GM12874 (cell line): ENCODE data around the gene ABHD4.

Source experiments
- CTCF ChIP-seq: IDR thresholded peaks from 2 replicates; pipeline ENCODE4 v1.5.1; 2011; ENCODE audit warnings: low read depth, mild to moderate bottlenecking, control low read depth, low read length, moderate library complexity; ENCODE audit not compliant: insufficient read depth

The ABHD4 gene

GRCh38 chr14:22627506-22628263 is 29.6 kb downstream of the ABHD4 start:
- TF ChIP-seq CTCF: no peak

- TF ChIP-seq CTCF: no peak
Observed at GRCh38 chr14:22629361-22629760, 31.3 kb downstream of the ABHD4 start.

GRCh38 chr14:22630066-22630465 is 32.0 kb downstream of the ABHD4 start:
- TF ChIP-seq CTCF: no peak

GRCh38 chr14:22630486-22630885 is 32.4 kb downstream of the ABHD4 start:
- TF ChIP-seq CTCF: no peak

- TF ChIP-seq CTCF: no peak
Observed at GRCh38 chr14:22634233-22634900, 36.3 kb downstream of the ABHD4 start.

- TF ChIP-seq CTCF: no peak
Observed at GRCh38 chr14:22640192-22640591, 42.1 kb downstream of the ABHD4 start.

GRCh38 chr14:22641846-22642245 is 43.7 kb downstream of the ABHD4 start:
- TF ChIP-seq CTCF: no peak
